Measurements from ENCODE around the gene CEP89.
"Not testable (repeated sequence)": the region's sequence is repeated elsewhere in the genome, so short reads cannot be mapped to it uniquely, and the experiment has no call there.

CEP89 gene

GRCh38 chr19:32837531-32837930 lies 134.2 kb downstream of the CEP89 start:
- DNase-seq (ENCODE audit: low read depth), result no peak
- no peak overlapping the region for H3K4me3 ChIP-seq (ENCODE audit: low read length)
- no peak for TF ChIP-seq CTCF (conservative IDR thresholded peaks at IDR 0.05; ENCODE audit: low read depth, low read length)

- H3K4me3 ChIP-seq (ENCODE audit: low read length); DNase-seq (ENCODE audit: low read depth): not testable (repeated sequence)
These were observed 138.4 kb downstream of the CEP89 start for GRCh38 chr19:32833388-32833787.

GRCh38 chr19:32832825-32833224 lies 138.9 kb downstream of the CEP89 start:
- not testable (repeated sequence) for DNase-seq (ENCODE audit: low read depth); H3K4me3 ChIP-seq (ENCODE audit: low read length)

GRCh38 chr19:32832094-32832493 lies 139.7 kb downstream of the CEP89 start:
- not testable (repeated sequence) for DNase-seq (ENCODE audit: low read depth); H3K4me3 ChIP-seq (ENCODE audit: low read length)

GRCh38 chr19:32831611-32832010 lies 140.1 kb downstream of the CEP89 start:
- DNase-seq (ENCODE audit: low read depth), result no peak
- no peak overlapping the region for H3K4me3 ChIP-seq (ENCODE audit: low read length)
- TF ChIP-seq CTCF (conservative IDR thresholded peaks at IDR 0.05; ENCODE audit: low read depth, low read length), result no peak

- H3K4me3 ChIP-seq (ENCODE audit: low read length), result no peak overlapping the region
- TF ChIP-seq CTCF (conservative IDR thresholded peaks at IDR 0.05; ENCODE audit: low read depth, low read length), result no peak
- peak; percentile 46 for DNase-seq (ENCODE audit: low read depth)
These were observed 141.3 kb downstream of the CEP89 start for GRCh38 chr19:32830231-32831014.

GRCh38 chr19:32829345-32829896 lies 142.3 kb downstream of the CEP89 start:
- no peak overlapping the region for H3K4me3 ChIP-seq (ENCODE audit: low read length)
- TF ChIP-seq CTCF (conservative IDR thresholded peaks at IDR 0.05; ENCODE audit: low read depth, low read length), result no peak
- DNase-seq (ENCODE audit: low read depth), result no peak

- no peak for TF ChIP-seq CTCF (conservative IDR thresholded peaks at IDR 0.05; ENCODE audit: low read depth, low read length)
- H3K4me3 ChIP-seq (ENCODE audit: low read length), result no peak overlapping the region
- DNase-seq (ENCODE audit: low read depth), result no peak
These were observed 143.0 kb downstream of the CEP89 start for GRCh38 chr19:32828643-32829344.

All from retinal pigment epithelial cell (primary cell).